ENCODE data around the gene CPB2.

CPB2 gene

GRCh38 chr13:46126552-46127357, 21.9 kb upstream of the CPB2 start:
- DNase-seq (ENCODE audit: low read depth in 2 of 2): peak; percentile 36 to 45

- DNase-seq (ENCODE audit: low read depth in 2 of 2): no peak
These were observed 21.2 kb upstream of the CPB2 start for GRCh38 chr13:46126056-46126455.

GRCh38 chr13:46124967-46125933, 20.4 kb upstream of the CPB2 start:
- DNase-seq (ENCODE audit: low read depth in 2 of 2): no peak

- no peak for DNase-seq (ENCODE audit: low read depth in 2 of 2)
These were observed 19.7 kb upstream of the CPB2 start for GRCh38 chr13:46124531-46124966.

GRCh38 chr13:46122304-46122703, 17.5 kb upstream of the CPB2 start:
- no peak for DNase-seq (ENCODE audit: low read depth in 2 of 2)

- no peak for DNase-seq (ENCODE audit: low read depth in 2 of 2)
These were observed 16.8 kb upstream of the CPB2 start for GRCh38 chr13:46121597-46122163.

- no peak for DNase-seq (ENCODE audit: low read depth in 2 of 2)
These were observed 16.2 kb upstream of the CPB2 start for GRCh38 chr13:46121033-46121432.

- DNase-seq (ENCODE audit: low read depth in 2 of 2): no peak
These were observed 15.2 kb upstream of the CPB2 start for GRCh38 chr13:46119883-46120614.

GRCh38 chr13:46116653-46117502, 12.0 kb upstream of the CPB2 start:
- no peak for DNase-seq (ENCODE audit: low read depth in 2 of 2)

GRCh38 chr13:46114613-46115012, 9.8 kb upstream of the CPB2 start:
- DNase-seq (ENCODE audit: low read depth in 2 of 2): no peak

- DNase-seq (ENCODE audit: low read depth in 2 of 2): no peak
These were observed 8.8 kb upstream of the CPB2 start for GRCh38 chr13:46113596-46113995.

- no peak for DNase-seq (ENCODE audit: low read depth in 2 of 2)
These were observed 6.3 kb upstream of the CPB2 start for GRCh38 chr13:46111151-46111550.

GRCh38 chr13:46109451-46109850, 4.6 kb upstream of the CPB2 start:
- DNase-seq (ENCODE audit: low read depth in 2 of 2): no peak

- no peak for DNase-seq (ENCODE audit: low read depth in 2 of 2)
These were observed 2.1 kb upstream of the CPB2 start for GRCh38 chr13:46106839-46107371.

- DNase-seq (ENCODE audit: low read depth in 2 of 2): no peak
These were observed 1.8 kb downstream of the CPB2 start for GRCh38 chr13:46103037-46103436.

GRCh38 chr13:46102255-46102605, 2.6 kb downstream of the CPB2 start:
- DNase-seq (ENCODE audit: low read depth in 2 of 2): no peak

GRCh38 chr13:46101484-46102254, 3.2 kb downstream of the CPB2 start:
- DNase-seq (ENCODE audit: low read depth in 2 of 2): no peak

- DNase-seq (ENCODE audit: low read depth in 2 of 2): no peak
These were observed 3.8 kb downstream of the CPB2 start for GRCh38 chr13:46101002-46101401.

GRCh38 chr13:46100191-46100815, 4.5 kb downstream of the CPB2 start:
- DNase-seq (ENCODE audit: low read depth in 2 of 2): no peak
